NCI-H2081 (cell line): ENCODE results near the gene TNFRSF17.
"Not testable (repeated sequence)": the region's sequence is repeated elsewhere in the genome, so short reads cannot be mapped to it uniquely, and the experiment has no call there.

Experiments
- DNase-seq, 2 experiments: peaks; one replicate each; lab custom pipeline; 2025; lab: John Stamatoyannopoulos, UW

Gene TNFRSF17

GRCh38 chr16:11970292-11970691 is 5.3 kb downstream of the TNFRSF17 start:
- DNase-seq = not testable (repeated sequence)

DNA sequence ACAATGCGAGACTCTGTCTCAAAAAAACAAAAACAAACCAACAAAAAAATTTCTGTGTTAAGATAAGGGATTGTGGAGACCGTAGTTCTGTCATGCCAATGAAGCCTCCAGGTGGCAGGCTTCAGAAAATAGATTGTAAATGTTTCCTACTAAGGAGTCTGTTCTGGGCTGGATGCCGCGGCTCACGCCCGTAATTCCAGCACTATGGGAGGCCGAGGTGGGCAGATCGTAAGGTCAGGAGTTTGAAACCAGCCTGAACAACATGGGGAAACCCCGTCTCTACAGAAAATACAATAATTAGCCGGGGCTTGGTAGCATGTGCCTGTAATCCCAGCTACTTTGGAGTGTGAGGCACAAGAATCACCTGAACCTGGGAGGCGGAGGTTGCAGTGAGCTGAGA is 7.1 kb downstream of the TNFRSF17 start:
- no peak for DNase-seq

GRCh38 chr16:11973070-11973469 is 8.1 kb downstream of the TNFRSF17 start:
- no peak for DNase-seq

GRCh38 chr16:11976850-11977375 is 11.9 kb downstream of the TNFRSF17 start:
- DNase-seq = no peak

- no peak for DNase-seq
Measured at GRCh38 chr16:11977376-11978041, 12.5 kb downstream of the TNFRSF17 start.

DNA sequence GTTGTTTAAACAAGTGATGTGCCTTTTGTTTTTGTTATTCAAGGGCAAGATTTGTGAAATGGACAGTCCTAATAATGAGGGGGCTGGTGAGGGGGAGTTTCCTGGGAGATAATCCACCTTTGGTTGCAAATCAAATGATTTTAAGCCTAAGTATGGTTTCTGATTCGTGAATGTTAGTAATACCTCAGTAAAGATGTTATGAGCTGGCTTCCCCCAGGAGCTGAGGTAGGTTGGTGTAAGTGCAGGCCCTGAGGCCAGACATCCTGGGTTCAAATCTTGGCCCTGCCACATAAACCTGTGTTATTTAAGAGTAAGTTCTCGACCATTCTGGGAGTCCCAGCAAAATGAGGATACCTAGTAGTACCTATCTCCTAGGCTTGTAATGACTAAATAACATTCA is 13.1 kb downstream of the TNFRSF17 start:
- DNase-seq = no peak

DNA sequence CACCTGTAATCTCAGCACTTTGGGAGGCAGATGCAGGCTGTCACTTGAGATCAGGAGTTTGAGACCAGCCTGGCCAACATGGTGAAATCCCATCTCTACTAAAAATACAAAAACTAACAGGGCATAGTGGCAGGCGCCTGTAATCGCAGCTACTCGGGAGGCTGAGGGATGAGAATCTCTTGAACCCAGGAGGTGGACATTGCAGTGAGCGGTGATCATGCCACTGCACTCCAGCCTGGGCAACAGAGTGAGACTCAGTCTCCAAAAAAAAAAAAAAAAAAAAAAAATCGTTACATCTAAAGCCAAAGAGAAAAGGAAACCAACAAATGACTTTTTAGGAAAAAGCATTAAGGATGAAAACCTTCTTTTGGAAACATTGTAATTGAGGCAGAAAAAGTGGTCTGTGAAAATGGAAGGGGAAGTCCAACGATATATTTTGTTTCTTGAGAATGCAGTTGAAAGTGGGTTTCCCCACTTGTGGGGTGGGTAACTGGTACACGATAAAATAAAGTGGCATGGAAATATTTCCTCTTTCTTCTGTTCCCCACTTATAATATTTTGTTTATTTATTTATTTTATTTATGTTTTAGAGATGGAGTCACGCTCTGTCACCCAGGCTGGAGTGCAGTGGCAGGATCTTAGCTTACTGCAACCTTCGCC is 14.1 kb downstream of the TNFRSF17 start:
- DNase-seq = no peak

DNA sequence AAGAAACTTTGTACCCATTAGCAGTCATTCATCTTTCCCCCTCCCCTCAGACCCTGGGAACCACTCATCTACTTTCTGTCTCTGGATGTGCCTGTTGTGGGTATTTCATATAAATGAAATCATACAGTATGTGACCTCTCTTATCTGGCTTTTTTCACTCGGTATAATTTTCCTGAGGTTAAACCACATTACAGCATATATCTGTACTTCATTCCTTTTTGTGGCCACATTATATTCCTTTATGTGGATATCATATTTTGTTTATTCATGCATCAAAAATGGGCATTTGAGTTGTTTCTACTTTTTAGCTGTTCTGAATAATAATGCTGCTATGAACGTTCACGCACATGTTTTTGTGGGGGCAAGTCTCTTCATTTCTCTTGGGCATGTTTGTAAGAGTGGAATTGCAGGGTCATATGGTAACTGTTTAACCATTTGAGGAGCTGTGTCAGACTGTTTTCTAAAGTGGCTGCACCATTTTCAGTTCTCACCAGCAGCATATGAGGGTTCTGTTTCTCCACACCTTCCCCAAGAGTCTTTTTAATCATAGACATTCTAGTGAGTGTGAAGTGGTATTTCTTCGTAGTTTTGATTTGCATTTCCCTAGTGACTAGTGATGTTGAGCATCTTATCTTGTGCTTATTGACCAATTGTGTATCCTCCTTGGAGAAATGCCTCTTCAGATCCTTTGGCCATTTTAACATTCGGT is 15.3 kb downstream of the TNFRSF17 start:
- DNase-seq = no peak

- DNase-seq = no peak
Measured at GRCh38 chr16:11985250-11985649, 20.2 kb downstream of the TNFRSF17 start.

GRCh38 chr16:11986521-11987057 is 21.6 kb downstream of the TNFRSF17 start:
- DNase-seq = no peak

DNA sequence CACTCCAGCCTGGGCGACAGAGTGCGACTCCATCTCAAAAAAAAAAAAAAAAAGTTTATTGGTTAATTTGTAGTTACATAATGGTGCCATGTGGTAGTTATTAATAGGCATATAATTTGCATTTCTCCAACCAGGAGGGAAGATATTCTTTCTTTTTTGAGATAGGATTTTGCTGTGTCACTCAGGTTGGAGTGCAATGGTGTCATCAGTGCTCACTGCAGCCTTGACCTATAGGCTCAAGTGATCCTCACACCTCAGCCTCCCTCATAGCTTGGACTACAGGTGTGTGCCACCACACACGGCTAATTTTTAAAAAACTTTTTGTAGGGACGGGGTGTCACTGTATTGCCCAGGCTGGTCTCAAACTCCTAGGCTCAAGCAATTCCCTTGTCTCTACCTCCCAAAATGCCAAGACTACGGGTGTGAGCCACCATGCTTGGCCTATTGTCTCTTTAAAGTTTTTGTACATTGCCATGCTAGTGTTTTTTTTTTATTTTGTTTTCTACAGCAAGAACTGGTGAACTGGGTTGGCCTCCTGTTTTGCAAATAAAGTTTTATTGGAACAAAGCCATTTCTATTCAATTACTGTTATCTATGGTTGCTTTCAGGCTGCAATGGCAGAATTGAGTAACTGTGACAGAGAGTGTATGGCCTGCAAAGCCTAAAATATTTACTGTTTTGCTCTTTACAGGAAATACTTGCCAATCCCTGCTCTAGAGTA is 23.4 kb downstream of the TNFRSF17 start:
- DNase-seq = no peak

DNA sequence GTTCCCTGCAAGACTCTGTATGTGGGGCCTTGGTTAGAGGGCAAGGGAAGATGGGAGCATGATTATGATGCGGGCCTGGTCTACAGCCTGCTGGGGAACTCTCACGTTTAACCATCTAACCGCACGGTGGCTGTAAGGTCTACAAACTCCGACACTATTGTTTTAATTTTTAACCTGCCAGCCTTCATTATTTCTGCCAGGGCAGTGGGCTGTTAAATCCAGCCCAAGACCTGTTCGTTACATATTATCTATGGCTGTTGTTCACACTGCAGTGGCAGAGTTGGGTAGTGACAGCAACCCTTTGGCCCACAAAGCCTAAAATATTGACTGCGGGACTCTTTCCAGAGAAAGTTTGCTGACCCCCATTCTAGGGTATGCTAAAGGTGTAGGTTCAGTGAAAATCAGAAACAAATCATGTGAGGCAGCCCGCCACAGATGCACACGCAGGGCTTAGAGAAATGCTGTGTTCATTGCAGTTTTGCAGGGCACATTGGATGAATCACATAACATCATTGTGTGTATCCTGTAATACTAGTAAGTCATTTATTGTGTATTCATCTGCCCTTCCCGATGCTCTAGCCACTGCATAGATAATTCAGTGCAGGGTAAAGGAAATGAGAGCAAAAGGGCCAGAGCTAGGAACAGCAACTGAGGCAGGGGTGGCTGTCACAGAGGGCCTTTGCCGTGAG is 25.8 kb downstream of the TNFRSF17 start:
- DNase-seq = no peak

DNA sequence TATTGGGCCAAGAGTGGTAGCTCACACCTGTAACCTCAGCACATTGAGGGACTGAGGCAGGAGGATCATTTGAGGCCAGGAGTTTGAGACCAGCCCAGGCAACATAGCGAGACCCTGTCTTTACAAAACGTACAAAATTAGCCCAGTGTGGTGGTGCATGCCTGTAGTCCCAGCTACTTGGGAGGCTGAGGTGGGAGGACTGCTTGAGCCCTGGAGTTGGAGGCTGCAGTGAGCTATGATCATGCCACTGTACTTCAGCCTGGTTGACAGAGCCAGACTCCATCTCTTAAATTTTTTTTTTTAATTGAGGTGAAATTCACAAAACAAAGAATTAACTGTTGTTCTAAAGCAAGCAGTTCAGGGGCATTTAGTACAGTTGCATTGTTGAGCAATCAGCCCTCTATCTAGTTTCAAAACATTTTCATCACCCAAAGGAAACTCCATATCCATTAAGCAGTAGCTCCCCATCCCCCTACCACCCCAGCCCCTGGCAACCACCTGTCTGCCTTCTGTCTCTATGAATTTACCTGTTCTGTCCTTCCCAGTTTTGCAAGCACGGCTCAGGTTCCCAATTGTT is 27.1 kb downstream of the TNFRSF17 start:
- DNase-seq = no peak

GRCh38 chr16:11992586-11993524 is 27.8 kb downstream of the TNFRSF17 start:
- no peak for DNase-seq

- no peak for DNase-seq
Measured at GRCh38 chr16:11994143-11995119, 29.4 kb downstream of the TNFRSF17 start.

GRCh38 chr16:11996433-11997330 is 31.7 kb downstream of the TNFRSF17 start:
- no peak for DNase-seq

GRCh38 chr16:12000032-12000431 is 35.0 kb downstream of the TNFRSF17 start:
- no peak for DNase-seq
